H1 (cell line): ENCODE data around the gene EFHB. TPM values are rescaled to one million over a fixed set of nuclear protein-coding genes. Genes with fewer than 3 reads are reported as not detected.

Experiments
- CTCF ChIA-PET: fragments of 300-600 bp; sonication (Branson Sonifier 250); formaldehyde crosslinking; loops from one replicate; lab custom pipeline; 2021; ENCODE audit not compliant: partially characterized antibody; lab: Charles Lee
- POLR2A ChIA-PET: fragments of 300-600 bp; sonication (Branson Sonifier 250); formaldehyde crosslinking; loops from one replicate; lab custom pipeline; 2021; ENCODE audit warnings: inconsistent platforms; ENCODE audit not compliant: partially characterized antibody; lab: Charles Lee
- DNase-seq, 2 experiments: peaks; one replicate each; pipeline versions ENCODE4 v3.0.0 to v3.0.0-alpha.2; 2010 to 2022; ENCODE audit warnings: low spot score in 2 of 2, low read depth in 1 of 2, mixed read lengths in 1 of 2
- FAIRE-seq: peaks from 2 replicates; lab custom pipeline; 2011; peaks lifted over from hg19 to GRCh38; lab: Jason Lieb, UNC
- H2AFZ ChIP-seq: 2 replicates; pipeline ENCODE4 v1.8.1; 2012; ENCODE audit warnings: low read length, inconsistent platforms
- H2AK5ac ChIP-seq: 2 replicates; pipeline ENCODE4 v1.6.1; 2013; ENCODE audit warnings: low read depth, low read length
- H2BK120ac ChIP-seq: replicated peaks from 2 replicates; pipeline ENCODE3; 2013; ENCODE audit warnings: low read depth, low read length, inconsistent platforms
- H2BK12ac ChIP-seq: 2 replicates; pipeline ENCODE4 v1.6.1; 2013; ENCODE audit warnings: low read depth, low read length
- H2BK15ac ChIP-seq: 2 replicates; pipeline ENCODE4 v1.6.1; 2013; ENCODE audit warnings: low read length
- H2BK20ac ChIP-seq: 2 replicates; pipeline ENCODE4 v1.6.1; 2013; ENCODE audit warnings: low read length
- H2BK5ac ChIP-seq: 2 replicates; pipeline ENCODE4 v1.6.1; 2013; ENCODE audit warnings: low read depth, low read length
- H3K14ac ChIP-seq: 2 replicates; pipeline ENCODE4 v1.6.1; 2013; ENCODE audit warnings: inconsistent platforms; ENCODE audit not compliant: insufficient read length
- H3K18ac ChIP-seq: 2 replicates; pipeline ENCODE4 v1.6.1; 2013; ENCODE audit warnings: low read length; ENCODE audit errors: extremely low read depth
- H3K23ac ChIP-seq: 2 replicates; pipeline ENCODE4 v1.6.1; 2013; ENCODE audit warnings: inconsistent platforms; ENCODE audit not compliant: insufficient read length
- H3K23me2 ChIP-seq: 2 replicates; pipeline ENCODE4 v1.6.1; 2013; ENCODE audit warnings: low read depth, low read length
- H3K27ac ChIP-seq: 2 replicates; pipeline ENCODE4 v1.6.1; 2011; ENCODE audit warnings: low read depth, low read length, inconsistent platforms
- H3K27me3 ChIP-seq, 4 experiments: replicated peaks in 1 of 4; 1 replicate in 1 of 4; 2 replicates in 3 of 4; pipeline versions ENCODE4 v1.6.1 to v1.8.1; 2011 to 2013; ENCODE audit warnings: low read length in 3 of 4, mild to moderate bottlenecking in 3 of 4, inconsistent platforms in 2 of 4, mixed read lengths in 2 of 4, moderate library complexity in 1 of 4; ENCODE audit not compliant: control insufficient read depth in 3 of 4, insufficient read depth in 3 of 4; ENCODE audit errors: extremely low read depth in 1 of 4
- H3K36me3 ChIP-seq, 4 experiments: 2 replicates each; pipeline versions ENCODE4 v1.6.1 to v1.8.1; 2011 to 2013; ENCODE audit warnings: mild to moderate bottlenecking in 4 of 4, low read length in 3 of 4, moderate library complexity in 2 of 4, control low read depth in 1 of 4, inconsistent platforms in 1 of 4; ENCODE audit not compliant: insufficient read depth in 4 of 4, control insufficient read depth in 2 of 4
- H3K4ac ChIP-seq: replicated peaks from 2 replicates; pipeline ENCODE3; 2013; ENCODE audit warnings: low read length, low read depth, mixed read lengths, inconsistent platforms; ENCODE audit not compliant: insufficient read length
- H3K4me1 ChIP-seq, 4 experiments: replicated peaks in 1 of 4; 1 replicate in 1 of 4; 2 replicates in 3 of 4; pipeline versions ENCODE4 v1.6.1 to v1.8.1; 2011 to 2013; ENCODE audit warnings: low read length in 3 of 4, inconsistent platforms in 2 of 4, mixed read lengths in 1 of 4; ENCODE audit not compliant: insufficient read depth in 4 of 4, control insufficient read depth in 3 of 4
- H3K4me2 ChIP-seq, 2 experiments: 2 replicates each; pipeline versions ENCODE4 v1.6.1 to v1.8.1; 2011 to 2013; ENCODE audit warnings: low read depth in 2 of 2, low read length in 2 of 2, control low read depth in 1 of 2, inconsistent platforms in 1 of 2, mild to moderate bottlenecking in 1 of 2; ENCODE audit not compliant: insufficient read depth in 1 of 2
- H3K4me3 ChIP-seq, 4 experiments: fragments of 200-600, 300-600 bp in 1 of 4; sonication (generic), shearing (Covaris generic), sonication (Bioruptor Twin) in 1 of 4; 2 replicates each; pipeline versions ENCODE4 v1.5.1 to v1.8.1; 2011 to 2016; ENCODE audit warnings: low read length in 4 of 4, low read depth in 3 of 4, control low read depth in 2 of 4, inconsistent platforms in 2 of 4, mild to moderate bottlenecking in 2 of 4, mixed read lengths in 1 of 4, moderate library complexity in 1 of 4; ENCODE audit not compliant: insufficient read depth in 2 of 4; ENCODE audit errors: extremely low read depth in 1 of 4
- H3K56ac ChIP-seq: replicated peaks from 2 replicates; pipeline ENCODE3; 2013; ENCODE audit warnings: low read depth, mild to moderate bottlenecking, mixed read lengths, low read length, inconsistent platforms; ENCODE audit not compliant: insufficient read length
- H3K79me1 ChIP-seq: 2 replicates; pipeline ENCODE4 v1.6.1; 2013; ENCODE audit warnings: low read depth, low read length, control low read depth
- H3K79me2 ChIP-seq, 2 experiments: 2 replicates each; pipeline versions ENCODE4 v1.6.1 to v1.8.1; 2012 to 2013; ENCODE audit warnings: low read length in 2 of 2, mild to moderate bottlenecking in 2 of 2, inconsistent platforms in 1 of 2; ENCODE audit not compliant: insufficient read depth in 2 of 2, control insufficient read depth in 1 of 2
- H3K9ac ChIP-seq, 4 experiments: replicated peaks in 1 of 4; 1 replicate in 1 of 4; 2 replicates in 3 of 4; pipeline versions ENCODE4 v1.6.1 to v1.8.1; 2011 to 2013; ENCODE audit warnings: low read depth in 3 of 4, low read length in 3 of 4, control low read depth in 2 of 4, mild to moderate bottlenecking in 2 of 4, moderate library complexity in 2 of 4, inconsistent platforms in 1 of 4; ENCODE audit errors: extremely low read depth in 1 of 4
- H3K9me3 ChIP-seq, 2 experiments: 2 replicates each; pipeline versions ENCODE4 v1.6.1 to v1.8.1; 2012 to 2013; ENCODE audit warnings: mild to moderate bottlenecking in 2 of 2, moderate library complexity in 2 of 2, control low read depth in 1 of 2, inconsistent platforms in 1 of 2, low read depth in 1 of 2, low read length in 1 of 2, mixed read lengths in 1 of 2; ENCODE audit not compliant: insufficient read depth in 2 of 2
- H4K20me1 ChIP-seq, 2 experiments: replicated peaks in 1 of 2; 2 replicates each; pipeline versions ENCODE3 to v1.8.1; 2011 to 2013; ENCODE audit warnings: inconsistent platforms in 2 of 2, low read length in 2 of 2, mild to moderate bottlenecking in 1 of 2; ENCODE audit not compliant: insufficient read depth in 2 of 2, control insufficient read depth in 1 of 2
- H4K5ac ChIP-seq: 2 replicates; pipeline ENCODE4 v1.6.1; 2013; ENCODE audit warnings: low read length, low read depth, mixed read lengths, inconsistent platforms; ENCODE audit not compliant: insufficient read length
- H4K8ac ChIP-seq: 2 replicates; pipeline ENCODE4 v1.8.0; 2013; ENCODE audit warnings: mild to moderate bottlenecking, moderate library complexity, low read length, inconsistent platforms; ENCODE audit not compliant: insufficient read depth; ENCODE audit errors: extremely low read depth
- H4K91ac ChIP-seq: replicated peaks from 2 replicates; pipeline ENCODE3; 2013; ENCODE audit warnings: low read length, mixed read lengths, inconsistent platforms; ENCODE audit not compliant: insufficient read length
- BCL11A ChIP-seq, 2 experiments: IDR thresholded peaks; one replicate each; pipeline ENCODE4 v1.6.1; 2011; ENCODE audit warnings: low read depth in 2 of 2, low read length in 2 of 2, mild to moderate bottlenecking in 2 of 2
- EP300 ChIP-seq, 2 experiments: IDR thresholded peaks; 1 replicate in 1 of 2; 2 replicates in 1 of 2; pipeline ENCODE4 v1.6.1; 2011 to 2012; ENCODE audit warnings: low read depth in 2 of 2, low read length in 2 of 2, mild to moderate bottlenecking in 2 of 2, borderline replicate concordance in 1 of 2, inconsistent platforms in 1 of 2, moderate library complexity in 1 of 2
- KDM4A ChIP-seq: IDR thresholded peaks from one replicate; pipeline ENCODE4 v1.7.1; 2012; ENCODE audit warnings: low read depth, mild to moderate bottlenecking, moderate library complexity, low read length, inconsistent platforms; ENCODE audit not compliant: severe bottlenecking
- NRF1 ChIP-seq: IDR thresholded peaks from 2 replicates; pipeline ENCODE4 v1.6.1; 2011; ENCODE audit warnings: mild to moderate bottlenecking, low read depth, low read length, improper control_type of control experiment
- PHF8 ChIP-seq: fragments of 200-600 bp; sonication (generic); conservative IDR thresholded peaks from 2 replicates; pipeline ENCODE4 v1.7.1; 2012; ENCODE audit warnings: low read depth, mild to moderate bottlenecking, inconsistent platforms, low read length, moderate library complexity
- POLR2AphosphoS5 ChIP-seq: IDR thresholded peaks from 2 replicates; pipeline ENCODE4 v1.6.1; 2011; ENCODE audit warnings: low read depth, low read length
- SRF ChIP-seq: IDR thresholded peaks from 2 replicates; pipeline ENCODE4 v1.6.1; 2011; ENCODE audit warnings: mild to moderate bottlenecking, low read depth, low read length, moderate library complexity
- WGBS, 2 experiments: shearing (Covaris generic) in 1 of 2; methylation state at CpG; one replicate each; pipeline versions ENCODE4 v1.1.6 to v1.1.7; 2013 to 2015; ENCODE audit warnings: low lambda C conversion rate in 2 of 2, mixed read lengths in 2 of 2, inconsistent platforms in 1 of 2, low coverage in 1 of 2, missing lambda C conversion rate in 1 of 2; ENCODE audit not compliant: insufficient replicate concordance in 2 of 2, insufficient coverage in 1 of 2, insufficient read length in 1 of 2; ENCODE audit errors: extremely low coverage in 1 of 2, missing lambda C conversion rate in 1 of 2; 5-methylcytosine and 5-hydroxymethylcytosine counted together
- polyA plus RNA-seq, 7 experiments: library from polyadenylated mRNA; depleted of rRNA in 3 of 7; stranded (reverse) in 5 of 7; unstranded in 2 of 7; fragments of >200 nt in 5 of 7; fragments of 200-250 nt in 2 of 7; gene quantifications; 1 replicate in 5 of 7; 2 replicates in 1 of 7; 4 replicates in 1 of 7; pipeline versions ENCODE4 v1.2.1 to v1.2.3, GENCODE V29; 2011 to 2013; ENCODE audit warnings: missing spikeins in 2 of 7, mixed read lengths in 2 of 7
- total RNA-seq: library from RNA; stranded (reverse); fragmentation: NEBNext Ultra II Directional; extraction: Animal tissue kit (Norgen Biotek cat#: 25700); gene quantifications from 2 replicates; pipeline ENCODE4 v1.2.1, GENCODE V29; 2021
- TF ChIP-seq, protein P1 (sequence below): IDR thresholded peaks from 2 replicates; pipeline ENCODE4 v1.6.1; 2012; ENCODE audit warnings: inconsistent platforms
- TF ChIP-seq, protein P2 (sequence below): IDR thresholded peaks from 2 replicates; pipeline ENCODE4 v1.6.1; 2011; ENCODE audit warnings: low read length, improper control_type of control experiment
- TF ChIP-seq, protein P3 (sequence below): IDR thresholded peaks from 2 replicates; pipeline ENCODE4 v1.6.1; 2012; ENCODE audit warnings: low read length, inconsistent platforms

The EFHB gene
- total and polyA plus RNA-seq, 2 of the 8 experiments (the other 6 are each of a cell fraction or from before 2014, with no cell fraction given): 0.12 to 1.3 TPM

DNA sequence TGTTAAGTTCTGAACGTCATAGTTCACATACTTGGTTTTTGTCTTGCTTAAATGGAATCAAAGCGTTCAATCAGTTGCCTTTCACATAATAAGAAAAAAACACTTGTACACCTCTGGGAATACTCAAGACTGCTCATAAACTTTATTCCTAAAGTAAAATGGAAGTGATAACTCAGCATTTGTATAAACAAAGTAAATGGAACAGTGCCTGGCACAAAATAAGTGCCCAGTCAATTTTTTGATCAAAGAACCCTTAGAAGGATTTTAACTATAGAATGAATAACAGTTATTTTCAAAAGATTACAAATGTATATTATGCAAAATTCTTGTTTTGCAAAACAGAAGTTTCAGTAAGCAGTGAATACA lies 14.2 kb upstream of the EFHB start:
- Histone ChIP-seq H3K23me2 (no peaks in the 10 kb centered on the region; the same call in 1 of the 2 replicates), H2AK5ac (no peak overlapping the region), H3K56ac (no peak overlapping the region), H2AFZ (no peak overlapping the region), H4K20me1 (peaks cover 2% of the 10 kb centered on the region in 2 experiments), H3K9ac (peak overlapping the region in 3 of 4 experiments; percentile 84 to 87 (median 86); a peak in 3 of 7 replicates), H2BK20ac (no peak overlapping the region), H3K4ac (no peak overlapping the region), H3K36me3 (peaks cover 3 to 24% (median 11%) of the 10 kb centered on the region in 4 experiments; a peak in 7 of 8 replicates), H4K91ac (no peak overlapping the region), H2BK5ac (no peak overlapping the region), H4K8ac (no peak overlapping the region), H3K4me1 (peaks cover 3 to 5% (median 5%) of the 10 kb centered on the region in 4 experiments), H4K5ac (no peak overlapping the region), H2BK12ac (no peak overlapping the region), H3K18ac (no peak overlapping the region), H3K79me2 (peaks cover 24 to 58% of the 10 kb centered on the region in 2 experiments), H3K14ac (no peak overlapping the region), H2BK15ac (no peak overlapping the region), H3K27me3 (no peaks in the 10 kb centered on the region), H3K79me1 (0 out of 2 replicates have a peak, but pooled peaks cover 3% of the 10 kb centered on the region), H3K27ac (no peak overlapping the region), H3K23ac (no peak overlapping the region), H3K9me3 (no peaks in the 10 kb centered on the region), H2BK120ac (no peak overlapping the region), H3K4me2 (peak overlapping the region; percentile 70 to 84), H3K4me3 (peak overlapping the region; percentile 95 to 99 (median 96))
- FAIRE-seq (no peak), DNase-seq (no peak)
- POLR2A ChIA-PET: interaction anchor here (0.6 to 1.8 kb wide), 7 partner anchors 10 to 231 kb away, joined by 3 to 13 read pairs (median 3); no protein-coding TSS in a partner anchor
- 3% methylated on average over 2 of the region's 2 CpGs; no CpG with 5 or more reads in 1 of the 2 experiments for WGBS, 2 experiments
- CTCF ChIA-PET: interaction anchor here (0.6 to 1.2 kb wide), 3 partner anchors 12 to 38 kb away, joined by 3 to 7 read pairs (median 3); no protein-coding TSS in a partner anchor
- TF ChIP-seq BCL11A (IDR thresholded peaks at IDR 0.05; ENCODE audit: low read depth in 2 of 2, low read length in 2 of 2): no peak
- no peak for TF ChIP-seq PHF8
- TF ChIP-seq, protein P1, sequence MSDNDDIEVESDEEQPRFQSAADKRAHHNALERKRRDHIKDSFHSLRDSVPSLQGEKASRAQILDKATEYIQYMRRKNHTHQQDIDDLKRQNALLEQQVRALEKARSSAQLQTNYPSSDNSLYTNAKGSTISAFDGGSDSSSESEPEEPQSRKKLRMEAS: no peak
- TF ChIP-seq NRF1: no peak
- TF ChIP-seq, protein P2, sequence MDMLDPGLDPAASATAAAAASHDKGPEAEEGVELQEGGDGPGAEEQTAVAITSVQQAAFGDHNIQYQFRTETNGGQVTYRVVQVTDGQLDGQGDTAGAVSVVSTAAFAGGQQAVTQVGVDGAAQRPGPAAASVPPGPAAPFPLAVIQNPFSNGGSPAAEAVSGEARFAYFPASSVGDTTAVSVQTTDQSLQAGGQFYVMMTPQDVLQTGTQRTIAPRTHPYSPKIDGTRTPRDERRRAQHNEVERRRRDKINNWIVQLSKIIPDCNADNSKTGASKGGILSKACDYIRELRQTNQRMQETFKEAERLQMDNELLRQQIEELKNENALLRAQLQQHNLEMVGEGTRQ: no peak
- TF ChIP-seq, protein P3, sequence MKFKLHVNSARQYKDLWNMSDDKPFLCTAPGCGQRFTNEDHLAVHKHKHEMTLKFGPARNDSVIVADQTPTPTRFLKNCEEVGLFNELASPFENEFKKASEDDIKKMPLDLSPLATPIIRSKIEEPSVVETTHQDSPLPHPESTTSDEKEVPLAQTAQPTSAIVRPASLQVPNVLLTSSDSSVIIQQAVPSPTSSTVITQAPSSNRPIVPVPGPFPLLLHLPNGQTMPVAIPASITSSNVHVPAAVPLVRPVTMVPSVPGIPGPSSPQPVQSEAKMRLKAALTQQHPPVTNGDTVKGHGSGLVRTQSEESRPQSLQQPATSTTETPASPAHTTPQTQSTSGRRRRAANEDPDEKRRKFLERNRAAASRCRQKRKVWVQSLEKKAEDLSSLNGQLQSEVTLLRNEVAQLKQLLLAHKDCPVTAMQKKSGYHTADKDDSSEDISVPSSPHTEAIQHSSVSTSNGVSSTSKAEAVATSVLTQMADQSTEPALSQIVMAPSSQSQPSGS: no peak
- no peak for TF ChIP-seq SRF
- TF ChIP-seq EP300 (IDR thresholded peaks at IDR 0.05; ENCODE audit: borderline replicate concordance in 1 of 2, low read depth in 2 of 2, low read length in 2 of 2): no peak
- no peak for TF ChIP-seq KDM4A
- TF ChIP-seq POLR2AphosphoS5: no peak
